NCI-H2029 (cell line): Measurements from ENCODE around the gene TCF15.
"Not testable (repeated sequence)": the region's sequence is repeated elsewhere in the genome, so short reads cannot be mapped to it uniquely, and the experiment has no call there.

Experiments
- DNase-seq: peaks from one replicate; lab custom pipeline; 2025; lab: John Stamatoyannopoulos, UW

The TCF15 gene

DNA sequence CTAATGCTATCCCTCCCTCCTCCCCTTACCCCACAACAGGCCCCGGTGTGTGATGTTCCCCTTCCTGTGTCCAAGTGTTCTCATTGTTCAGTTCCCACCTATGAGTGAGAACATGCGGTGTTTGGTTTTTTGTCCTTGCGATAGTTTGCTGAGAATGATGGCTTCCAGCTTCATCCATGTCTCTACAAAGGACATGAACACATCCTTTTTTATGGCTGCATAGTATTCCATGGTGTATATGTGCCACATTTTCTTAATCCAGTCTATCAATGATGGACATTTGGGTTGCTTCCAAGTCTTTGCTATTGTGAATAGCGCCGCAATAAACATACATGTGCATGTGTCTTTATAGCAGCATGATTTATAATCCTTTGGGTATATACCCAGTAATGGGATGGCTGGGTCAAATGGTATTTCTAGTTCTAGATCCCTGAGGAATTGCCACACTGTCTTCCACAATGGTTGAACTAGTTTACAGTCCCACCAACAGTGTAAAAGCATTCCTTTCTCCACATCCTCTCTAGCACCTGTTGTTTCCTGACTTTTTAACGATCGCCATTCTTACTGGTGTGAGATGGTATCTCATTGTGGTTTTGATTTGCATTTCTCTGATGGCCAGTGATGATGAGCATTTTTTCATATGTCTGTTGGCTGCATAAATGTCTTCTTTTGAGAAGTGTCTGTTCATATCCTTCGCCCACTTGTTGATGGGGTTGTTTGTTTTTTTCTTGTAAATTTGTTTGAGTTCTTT lies 31.0 kb downstream of the TCF15 start:
- DNase-seq: not testable (repeated sequence)

DNA sequence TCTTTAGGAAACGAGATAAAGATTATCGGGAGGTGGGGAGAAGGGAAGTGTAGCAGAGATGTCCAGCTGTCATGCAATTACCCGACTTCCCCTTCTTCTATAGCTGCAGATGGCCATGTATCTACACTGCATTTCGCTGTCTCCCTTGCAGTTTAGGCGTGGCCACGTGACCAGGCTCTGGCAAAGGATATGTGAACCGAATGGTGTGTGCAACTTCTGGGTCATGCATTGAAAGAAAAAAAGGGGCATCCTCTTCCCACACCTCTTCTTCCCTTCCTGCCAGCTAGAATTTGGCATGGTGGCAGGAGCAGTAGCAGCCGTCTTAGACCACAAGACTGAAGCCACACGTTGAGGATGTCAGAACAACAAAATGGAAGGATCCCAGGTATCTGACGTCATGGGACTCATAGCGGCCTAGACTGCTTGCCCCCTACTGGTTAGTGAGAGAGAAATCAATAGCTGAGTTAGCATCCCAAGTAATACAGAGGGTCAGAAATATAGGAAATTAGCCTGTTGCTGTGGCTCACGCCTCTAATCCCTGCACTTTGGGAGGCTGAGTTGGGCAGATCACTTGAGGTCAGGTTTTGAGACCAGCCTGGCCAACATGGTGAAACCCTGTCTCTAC lies 32.8 kb downstream of the TCF15 start:
- no peak for DNase-seq

DNA sequence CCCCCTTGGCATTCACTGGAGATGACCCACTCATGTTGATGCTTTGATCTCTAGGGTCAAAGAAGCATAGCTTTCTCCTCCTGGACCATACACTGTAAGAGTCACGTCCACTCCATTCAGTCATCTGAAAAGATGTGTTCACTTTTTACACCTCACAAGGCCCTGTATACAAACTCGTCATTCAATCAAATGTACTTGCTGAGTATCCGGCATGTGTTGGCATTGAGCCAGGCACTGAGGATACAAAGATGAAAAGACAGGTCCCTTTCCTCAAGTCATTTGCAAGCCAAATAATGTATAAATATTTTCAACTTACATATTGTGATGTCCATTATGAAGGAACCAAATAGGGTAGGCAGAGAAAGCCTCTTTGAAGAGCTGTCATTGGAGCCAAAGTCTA lies 34.0 kb downstream of the TCF15 start:
- DNase-seq: no peak

DNA sequence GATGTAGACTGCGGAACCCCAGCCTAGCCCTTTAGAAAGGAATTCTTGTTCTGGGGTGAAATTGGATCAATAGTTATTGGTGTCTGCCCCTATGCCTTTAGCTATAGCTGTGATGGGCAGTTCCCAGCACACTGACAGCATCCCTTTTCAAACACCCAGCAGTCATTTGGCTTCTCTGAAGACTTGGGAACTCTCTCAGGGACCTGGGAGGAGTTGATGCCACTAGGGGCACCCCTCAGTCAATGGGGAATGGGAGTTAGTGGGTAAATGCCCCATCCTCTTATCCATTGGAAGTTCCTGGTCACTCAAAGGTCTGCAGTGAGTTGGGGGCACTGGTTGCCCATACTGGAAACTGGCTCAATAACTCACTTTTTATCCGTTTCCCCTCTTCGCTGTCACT lies 34.9 kb downstream of the TCF15 start:
- no peak for DNase-seq

DNA sequence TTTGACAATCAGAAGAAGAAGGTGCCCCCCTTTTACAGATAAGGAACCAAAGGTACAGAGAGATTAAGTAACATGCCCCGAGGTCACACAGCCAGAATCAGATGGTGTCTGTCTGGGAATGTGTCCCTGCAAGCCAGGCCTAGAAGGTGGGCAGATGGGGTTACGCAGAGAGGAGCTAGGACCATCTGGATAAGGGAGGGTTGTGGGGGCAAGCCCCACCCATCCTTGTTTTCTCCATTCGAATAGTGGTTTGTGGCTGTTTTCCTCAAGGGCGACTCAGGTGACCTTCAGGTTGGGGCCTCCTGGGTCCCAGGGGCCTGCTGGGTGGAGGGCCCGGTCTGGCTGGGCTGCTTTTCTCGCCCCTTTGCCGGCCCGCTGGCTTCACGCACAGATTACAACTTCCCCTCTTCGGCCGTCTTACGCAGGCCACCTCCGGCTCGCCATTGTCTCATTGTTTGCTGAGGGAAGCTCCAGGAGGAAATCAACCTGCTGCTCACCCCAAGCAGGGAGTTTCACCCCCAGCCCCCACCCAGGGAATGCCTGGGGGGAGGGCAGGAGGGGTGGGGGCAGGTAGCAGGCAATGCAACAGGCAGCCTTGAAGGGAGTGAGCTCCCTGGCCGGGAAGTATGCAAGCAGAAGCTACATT lies 35.7 kb downstream of the TCF15 start:
- DNase-seq: no peak

DNA sequence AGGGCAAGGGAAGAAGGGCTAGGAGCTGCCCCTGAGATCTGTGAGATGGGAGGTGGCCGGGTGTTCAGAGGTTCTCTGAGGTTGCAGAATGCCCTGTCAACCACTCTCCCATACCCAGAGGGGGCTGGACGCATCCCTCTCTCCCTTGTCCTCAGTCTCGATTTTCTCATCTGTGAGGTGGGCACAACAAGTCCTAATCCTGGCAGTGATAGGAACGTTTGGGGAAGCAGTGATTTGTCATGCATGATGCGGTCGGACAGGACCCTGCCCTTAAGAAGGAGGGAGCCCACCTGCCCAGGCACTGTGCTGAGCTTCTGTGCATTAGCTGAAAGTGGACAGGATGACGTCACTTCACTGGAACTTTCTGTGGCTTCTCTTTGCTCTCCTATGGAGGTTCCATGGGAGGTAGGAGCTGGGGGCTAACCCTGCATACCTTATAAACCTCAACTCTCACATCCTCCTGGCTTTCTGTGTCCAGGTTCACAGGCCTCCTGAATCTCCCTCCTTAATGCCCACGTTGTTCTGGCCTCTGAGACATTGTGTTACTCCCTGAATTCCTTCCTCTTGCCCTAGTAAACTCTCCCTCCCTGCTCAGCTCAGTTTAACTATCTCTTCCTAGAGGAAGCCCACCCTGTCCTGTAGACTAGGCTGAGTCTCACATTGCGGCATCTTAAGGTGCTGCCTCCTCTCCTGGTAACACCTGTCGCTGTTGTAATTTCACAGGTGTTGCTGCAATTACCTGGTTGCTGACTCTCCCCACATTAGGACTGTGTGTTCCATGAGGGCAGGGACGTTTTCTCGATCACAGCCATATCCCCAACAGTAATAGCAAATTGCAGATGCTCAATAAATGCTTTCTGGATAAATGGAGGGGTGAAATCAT lies 36.5 kb downstream of the TCF15 start:
- DNase-seq: no peak

DNA sequence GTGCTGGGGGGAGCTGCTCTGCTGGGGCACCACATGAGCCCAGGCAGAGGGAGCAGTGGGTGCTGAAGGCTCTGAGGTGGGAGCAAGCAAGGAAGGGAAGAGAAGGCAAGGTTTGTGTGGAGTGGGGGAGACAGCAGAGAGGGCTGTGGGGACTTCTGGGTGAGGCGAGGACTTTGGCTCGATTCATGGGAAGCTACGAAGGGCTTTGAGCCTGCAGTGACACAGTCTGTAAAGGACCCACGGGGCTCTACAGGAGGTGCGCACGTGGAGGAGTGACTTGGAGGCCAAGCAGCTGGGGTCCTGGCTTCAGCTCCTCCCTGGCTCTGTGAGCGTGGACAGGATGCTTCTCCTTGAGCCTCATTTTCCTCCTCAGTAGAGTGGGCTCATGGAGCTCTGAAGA lies 37.4 kb downstream of the TCF15 start:
- no peak for DNase-seq

DNA sequence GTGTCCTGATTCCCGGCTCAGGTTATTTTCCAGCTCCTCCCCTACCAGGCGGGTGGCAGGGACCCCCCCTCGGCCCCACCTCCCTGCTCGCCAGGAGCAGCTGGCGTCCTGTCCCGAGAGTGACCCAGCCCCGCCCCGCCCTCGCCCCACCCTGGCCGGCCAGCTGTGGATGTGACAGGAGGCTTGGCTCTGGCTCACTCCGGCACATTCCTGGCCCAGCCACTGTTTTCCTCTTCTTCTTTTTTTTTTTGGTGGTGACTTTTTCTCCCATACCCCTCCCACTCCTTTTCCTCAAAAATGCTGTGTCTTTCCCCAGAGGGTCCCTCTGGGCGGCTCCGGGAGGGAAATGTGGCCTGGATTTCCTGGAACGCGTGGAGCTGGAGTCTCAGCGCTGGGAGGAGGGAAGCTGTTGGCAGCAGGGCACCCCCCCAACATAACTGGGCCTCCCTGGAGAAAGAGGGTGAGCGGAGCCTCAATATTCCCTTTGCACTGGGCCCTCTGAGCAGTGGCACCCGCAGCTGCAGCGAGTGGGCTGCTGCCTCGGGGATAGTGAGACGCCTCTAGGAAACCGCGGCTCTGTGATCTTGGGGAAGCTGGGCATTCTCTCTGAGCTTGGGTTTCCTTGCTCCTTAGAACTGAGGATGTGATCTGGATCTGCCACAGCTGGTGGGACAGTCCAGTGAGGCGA lies 38.2 kb downstream of the TCF15 start:
- DNase-seq: no peak

DNA sequence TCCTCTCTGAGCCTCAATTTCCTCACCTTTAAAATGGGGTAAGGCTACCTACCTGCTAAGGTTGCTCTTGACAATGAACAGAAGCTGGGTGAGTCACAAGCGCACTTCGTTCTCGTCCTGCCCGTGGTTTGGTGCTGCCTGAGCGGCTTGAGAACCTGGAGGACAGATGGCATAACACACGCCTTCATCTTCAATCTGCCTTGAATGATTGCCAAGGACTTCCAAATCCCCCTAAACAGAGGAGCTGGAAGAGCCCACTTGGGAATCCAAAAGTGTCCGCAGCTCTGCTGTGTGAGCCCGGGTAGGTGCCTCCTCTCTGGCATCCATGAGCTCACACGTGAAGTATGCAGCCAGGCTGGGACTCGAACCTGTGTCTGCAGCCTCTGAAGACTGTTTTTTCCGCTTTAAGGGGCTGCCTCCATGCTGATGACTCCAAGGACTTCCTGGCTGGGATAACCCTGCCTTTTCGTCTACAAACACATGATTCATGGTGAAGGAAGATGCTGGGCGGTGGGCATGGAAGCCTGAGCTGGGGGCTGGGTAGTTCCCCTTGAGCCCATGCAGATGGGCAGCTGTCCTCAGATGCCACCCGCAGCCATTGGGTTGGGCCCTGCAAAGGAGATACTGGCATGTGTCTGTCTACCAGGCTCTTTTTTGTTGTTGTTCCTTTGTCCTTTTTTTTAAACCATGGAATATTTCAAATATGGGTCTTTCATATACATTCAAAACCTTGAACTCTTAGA lies 41.3 kb downstream of the TCF15 start:
- no peak for DNase-seq

DNA sequence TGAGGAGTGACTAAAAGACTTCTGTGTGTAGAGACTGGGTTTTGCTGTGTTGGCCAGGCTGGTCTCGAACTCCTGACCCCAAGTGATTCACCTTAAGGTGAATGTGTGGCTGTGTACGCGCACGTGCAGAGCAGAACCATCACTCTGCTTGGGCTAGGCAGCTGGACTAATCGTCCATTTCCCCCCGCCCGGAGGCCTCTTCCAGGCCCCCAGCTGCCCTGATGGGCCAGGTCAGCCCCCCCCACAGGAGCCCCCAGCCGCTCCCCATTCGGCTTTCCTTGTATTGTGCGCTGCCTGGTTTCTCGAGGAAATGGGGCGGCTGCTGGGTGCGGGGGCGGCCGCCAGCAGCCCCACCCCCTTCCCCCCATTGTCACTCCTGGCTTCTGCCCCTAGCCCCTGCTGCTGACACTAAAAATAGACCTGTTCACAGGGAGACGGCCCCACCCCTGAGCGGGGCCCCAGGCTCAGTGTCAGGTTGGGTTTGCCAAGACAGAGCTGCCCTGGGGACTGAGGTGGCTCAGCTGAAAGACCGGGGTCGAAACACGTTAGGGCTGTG lies 41.9 kb downstream of the TCF15 start:
- DNase-seq: no peak

DNA sequence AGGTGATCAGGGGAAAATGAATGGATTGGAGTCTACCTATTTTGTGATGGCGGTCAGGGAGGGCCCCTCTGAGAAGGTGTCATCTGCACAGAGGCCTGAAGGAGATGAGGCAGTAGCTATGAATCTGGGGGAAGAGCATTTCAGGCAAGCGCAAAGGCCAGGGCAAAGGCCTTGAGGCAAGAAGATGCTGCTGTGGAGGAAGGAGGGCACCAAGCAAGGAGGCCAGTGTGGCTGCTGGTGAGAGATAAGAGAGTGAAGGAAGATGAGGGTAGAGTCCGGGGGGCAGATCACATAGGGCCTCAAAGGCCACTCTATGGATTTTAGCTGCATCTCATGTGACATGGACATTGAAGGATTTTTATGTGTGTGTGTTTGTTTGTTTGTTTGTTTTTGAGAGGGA lies 45.9 kb downstream of the TCF15 start:
- no peak for DNase-seq

DNA sequence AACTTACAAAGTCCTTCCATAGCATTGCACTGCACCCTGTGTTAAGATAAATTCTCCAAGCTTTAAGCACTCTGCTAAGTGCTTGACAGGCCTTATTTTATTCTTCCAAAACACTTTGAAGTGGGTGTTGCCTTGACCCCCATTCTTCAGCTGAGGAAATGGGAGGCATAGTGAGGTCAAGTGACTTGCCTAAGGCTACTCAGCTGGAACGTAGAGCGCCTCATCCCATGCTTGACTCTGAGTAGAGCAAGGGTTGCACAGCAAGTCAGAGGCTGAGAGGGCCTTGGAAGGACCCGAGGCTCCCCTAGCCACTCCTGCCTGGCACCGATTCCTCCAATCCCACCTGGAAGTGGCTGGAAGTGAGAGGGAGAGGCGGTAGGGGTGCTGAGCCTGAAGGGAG lies 46.9 kb downstream of the TCF15 start:
- DNase-seq: no peak

DNA sequence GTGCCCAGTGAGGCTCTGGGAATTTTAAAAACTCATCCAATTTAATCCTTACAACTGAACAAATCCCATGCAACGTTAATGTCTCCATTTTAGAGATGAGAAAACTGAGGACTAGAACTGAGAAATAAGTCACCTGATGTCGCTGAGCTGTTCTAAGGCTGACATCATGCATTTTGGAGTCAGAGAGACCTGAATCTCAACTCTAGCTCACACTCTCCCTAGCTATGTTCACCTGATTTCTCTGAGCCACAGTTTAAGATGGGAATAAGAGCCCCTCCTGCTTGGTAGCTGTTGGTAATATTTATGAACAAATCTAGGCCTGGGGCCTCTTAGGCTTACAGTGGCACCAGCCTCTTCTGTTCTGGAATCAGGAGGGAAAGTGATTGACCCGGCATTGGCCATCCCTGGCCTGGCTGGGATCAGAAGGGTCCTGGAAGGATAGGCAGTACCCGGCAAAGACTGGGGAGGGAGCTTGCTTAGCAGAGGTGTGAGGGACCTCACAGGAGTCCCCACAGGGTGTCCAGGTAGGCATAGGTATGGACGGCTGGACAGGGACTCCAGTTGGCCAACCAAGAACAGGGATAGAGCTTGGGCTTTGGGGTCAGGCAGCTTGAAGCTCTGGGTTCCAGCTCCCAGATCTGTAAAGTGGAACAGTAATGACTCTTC lies 47.7 kb downstream of the TCF15 start:
- DNase-seq: no peak

DNA sequence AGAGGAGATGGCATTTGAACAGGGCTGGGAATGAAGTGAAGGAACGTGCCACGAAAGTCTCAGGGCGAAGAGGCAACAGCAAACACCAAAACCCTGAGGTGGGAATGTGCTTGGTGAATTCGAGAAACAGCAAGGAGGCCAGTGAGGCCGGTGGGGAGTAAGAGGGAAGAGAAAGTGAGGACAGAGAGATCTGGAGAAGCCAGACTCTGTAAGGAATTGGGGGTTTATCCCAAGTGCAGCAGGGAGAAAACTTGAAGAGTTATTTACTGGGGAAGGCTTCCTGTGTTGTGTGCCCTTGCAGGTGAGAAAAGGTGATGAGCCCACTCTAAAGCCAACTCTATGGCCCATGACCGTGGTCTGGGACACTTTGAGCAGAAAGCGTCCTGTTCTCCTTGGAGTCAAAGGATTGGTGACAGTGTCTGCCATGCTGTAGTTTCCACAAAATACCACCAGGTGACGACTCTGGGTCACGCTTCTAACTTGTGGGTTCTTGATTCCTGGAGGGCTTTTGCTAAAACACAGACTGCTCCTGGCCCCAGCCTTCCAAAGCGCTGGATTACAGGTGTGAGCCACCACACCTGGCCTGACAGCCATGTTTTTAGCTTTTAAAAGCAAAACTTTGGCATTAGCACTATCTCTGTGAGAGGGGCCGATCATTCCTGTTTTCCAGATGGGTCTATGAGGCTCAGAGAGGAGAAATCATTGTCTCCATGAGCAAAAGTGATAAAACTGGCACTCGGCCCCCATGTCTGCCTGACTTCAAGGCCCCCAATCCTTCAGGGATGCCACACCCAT lies 48.5 kb downstream of the TCF15 start:
- DNase-seq: peak; percentile 40

DNA sequence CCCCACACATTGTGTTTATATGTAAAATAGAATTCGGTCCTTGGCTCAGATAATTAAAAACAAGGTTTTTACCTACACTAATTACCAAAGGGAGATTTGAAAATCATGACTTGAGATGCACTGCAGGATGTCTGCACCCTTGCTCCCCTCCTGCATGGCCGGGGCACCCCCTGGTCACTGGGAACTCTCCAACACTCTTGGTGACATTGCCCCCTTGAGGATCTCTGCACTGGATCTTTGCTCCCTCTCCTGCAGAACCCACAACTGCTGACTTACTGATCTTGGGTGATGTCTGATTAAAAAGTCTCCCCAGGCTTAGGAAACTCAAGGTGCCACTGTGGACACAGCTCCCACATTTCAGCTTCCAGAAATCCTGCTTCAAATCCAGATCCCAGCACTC lies 49.4 kb downstream of the TCF15 start:
- no peak for DNase-seq

DNA sequence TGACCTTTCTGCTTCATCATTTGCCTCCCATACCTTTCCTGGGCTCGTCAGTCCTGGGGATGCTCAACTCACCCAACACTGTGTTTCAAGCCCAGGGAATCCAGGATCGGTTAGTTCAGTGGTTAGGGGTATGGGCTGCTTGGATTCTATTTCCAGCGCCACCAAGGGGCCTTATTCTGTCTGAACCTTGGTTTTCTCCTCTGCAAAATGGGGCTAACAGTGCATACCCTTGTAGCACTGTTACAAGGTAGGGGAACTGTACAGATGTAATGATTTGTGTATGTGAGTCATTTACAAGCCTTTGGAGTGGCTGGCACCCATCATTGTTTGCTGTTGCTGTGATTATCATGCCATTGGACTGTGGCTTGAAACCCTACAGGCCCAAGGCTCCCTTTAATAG lies 52.0 kb downstream of the TCF15 start:
- no peak for DNase-seq

DNA sequence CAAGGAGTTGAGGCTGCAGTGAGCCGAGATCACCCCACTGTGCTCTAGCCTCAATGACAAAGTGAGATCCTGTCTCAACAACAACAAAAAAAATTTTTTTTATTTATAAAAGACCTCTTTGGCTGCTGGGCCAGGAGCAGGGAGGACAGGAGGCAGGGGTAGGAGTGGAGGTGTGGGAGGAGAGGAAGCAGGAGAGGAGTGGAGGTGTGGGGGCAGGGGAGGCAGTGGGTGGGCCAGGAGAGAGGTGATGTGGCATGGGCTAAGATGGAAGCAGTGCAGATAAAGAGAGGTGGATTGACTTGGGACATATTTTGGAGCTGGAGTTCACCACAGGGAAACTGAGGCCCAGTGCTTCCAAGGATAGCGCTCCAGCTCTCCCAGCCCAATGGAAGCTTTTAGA lies 53.1 kb downstream of the TCF15 start:
- DNase-seq: no peak

DNA sequence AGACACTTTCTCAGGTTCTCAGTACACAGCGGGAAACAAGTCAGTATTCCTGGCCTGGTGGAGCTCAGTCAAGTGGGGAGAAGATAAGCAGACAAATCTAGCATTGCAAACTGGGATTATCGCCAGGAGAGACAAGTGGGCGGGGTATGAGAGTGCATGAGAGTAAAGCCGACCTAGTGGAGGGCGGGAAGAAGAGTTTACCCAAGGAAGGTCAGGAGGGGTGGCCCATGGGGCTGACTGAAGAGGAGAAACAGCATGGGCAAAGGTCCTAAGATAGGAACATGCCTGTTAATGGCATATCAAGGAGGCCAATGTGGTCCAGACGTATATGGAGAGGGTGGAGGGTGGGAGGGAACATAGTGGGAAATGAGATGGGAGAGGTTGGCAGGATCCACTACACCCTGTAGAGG lies 54.1 kb downstream of the TCF15 start:
- DNase-seq: peak; percentile 84
